Stimulated activated CD4-positive, alpha-beta T cell treated with anti-CD3 and anti-CD28 coated beads, Interleukin-1b, Interleukin-23, amount 100 ng/mL, for 1 hour (primary cell): ENCODE data around the gene RASSF3.
"Not testable (repeated sequence)": the region's sequence is repeated elsewhere in the genome, so short reads cannot be mapped to it uniquely, and the experiment has no call there.

ENCODE experiments used
- DNase-seq, 2 donors: peaks; one replicate each; pipeline ENCODE4 v3.0.0-alpha.2; 2020; ENCODE audit warnings: low read depth in 2 of 2

RASSF3 gene

GRCh38 chr12:64610079-64610659 lies at the start of gene RASSF3:
TSS of gene RASSF3 (plus strand) at chr12:64610495. CDS start at chr12:64610633, 138 bp downstream.
- DNase-seq: peak; percentile 43 to 47

GRCh38 chr12:64561302-64562136 lies 48.8 kb upstream of the RASSF3 start:
- no peak for DNase-seq

DNA sequence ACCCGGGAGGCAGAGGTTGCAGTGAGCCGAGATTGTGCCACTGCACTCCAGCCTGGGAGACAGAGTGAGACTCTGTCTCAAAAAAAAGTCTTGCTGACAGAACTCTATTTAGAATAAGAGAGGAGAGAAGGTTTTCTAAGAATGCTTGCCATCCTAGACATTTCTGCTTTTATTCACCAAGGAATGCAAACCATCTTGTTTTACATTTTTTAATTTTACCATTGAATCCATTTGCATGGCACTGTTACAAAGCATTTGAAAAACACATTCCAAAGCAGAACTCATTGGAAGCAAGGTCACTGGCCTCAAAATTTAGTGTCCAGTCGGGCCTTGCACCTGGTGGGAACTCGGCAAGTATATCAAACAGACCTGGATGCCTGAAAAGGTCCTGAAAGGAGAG lies 44.2 kb upstream of the RASSF3 start:
- DNase-seq: no peak

DNA sequence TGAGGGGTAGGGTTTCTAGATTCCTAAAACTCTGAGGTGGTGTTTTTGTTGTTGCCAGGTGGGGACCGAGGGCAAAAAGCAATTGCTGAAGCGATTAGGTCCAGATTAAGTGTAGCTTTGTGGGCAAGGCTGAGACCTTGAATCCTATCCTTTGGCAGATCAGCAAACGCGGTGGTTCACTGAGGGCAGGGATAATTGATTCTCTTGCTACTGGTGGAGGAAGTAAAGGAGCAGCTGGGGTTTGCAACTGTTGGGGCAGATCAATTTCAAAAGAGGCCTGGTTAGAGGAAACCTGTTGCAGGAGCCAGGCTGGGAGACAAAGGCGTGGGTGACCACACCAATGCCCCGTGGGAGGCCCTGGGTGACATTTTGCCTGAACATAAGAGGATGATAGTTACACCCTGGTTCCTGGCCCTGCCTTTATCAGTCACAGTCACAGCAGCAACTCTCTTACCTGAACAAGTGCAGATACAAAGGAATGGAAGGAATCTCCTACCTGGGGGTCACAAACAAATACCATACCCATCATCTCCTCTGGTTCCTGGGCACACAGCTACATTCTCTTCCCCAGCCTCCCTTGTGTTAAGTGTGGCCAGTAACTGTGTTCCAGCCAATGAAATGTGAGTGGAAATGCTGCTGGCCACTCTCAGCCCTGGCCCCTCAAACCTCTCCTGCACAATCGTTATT lies 43.3 kb upstream of the RASSF3 start:
- DNase-seq: no peak

DNA sequence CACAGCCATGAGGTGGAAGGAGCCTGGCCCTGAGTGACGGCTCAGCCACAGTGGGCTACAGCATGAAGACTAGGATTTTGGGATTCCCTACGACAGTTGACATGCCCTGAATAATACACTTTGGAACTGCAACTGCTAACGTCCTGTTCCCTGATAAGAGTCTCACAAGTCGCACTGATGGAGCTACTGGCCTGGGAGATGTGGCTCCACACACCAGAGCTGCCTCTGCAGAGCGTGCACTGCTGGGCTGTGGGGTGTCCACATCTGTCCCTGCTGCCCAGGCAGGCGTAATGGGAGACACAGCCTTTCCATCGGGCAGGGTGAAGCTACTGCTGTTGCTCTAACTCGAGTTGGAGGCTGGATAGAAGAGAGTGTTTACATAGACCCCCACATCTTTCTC lies 42.7 kb upstream of the RASSF3 start:
- no peak for DNase-seq

DNA sequence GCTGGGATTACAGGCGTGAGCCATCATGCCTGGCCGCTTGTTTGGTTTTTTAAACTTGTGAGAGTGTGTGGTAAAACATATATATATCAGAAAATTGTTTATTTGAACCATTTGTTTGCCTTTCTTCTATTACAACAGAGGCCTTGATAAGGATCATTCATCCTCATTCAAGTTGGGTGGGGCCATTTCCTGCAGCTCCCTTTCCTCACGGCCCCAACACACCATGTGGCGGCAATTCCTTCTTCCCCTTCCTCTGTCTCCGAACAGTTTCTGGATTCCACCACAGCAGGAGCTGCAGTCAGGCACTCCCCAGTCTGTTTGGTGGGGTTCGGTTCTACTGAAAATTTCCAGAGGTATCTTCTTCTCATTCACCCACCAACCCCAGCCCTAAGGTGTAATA lies 42.0 kb upstream of the RASSF3 start:
- DNase-seq: no peak

- no peak for DNase-seq
These were observed 40.2 kb upstream of the RASSF3 start for GRCh38 chr12:64569923-64570691.

DNA sequence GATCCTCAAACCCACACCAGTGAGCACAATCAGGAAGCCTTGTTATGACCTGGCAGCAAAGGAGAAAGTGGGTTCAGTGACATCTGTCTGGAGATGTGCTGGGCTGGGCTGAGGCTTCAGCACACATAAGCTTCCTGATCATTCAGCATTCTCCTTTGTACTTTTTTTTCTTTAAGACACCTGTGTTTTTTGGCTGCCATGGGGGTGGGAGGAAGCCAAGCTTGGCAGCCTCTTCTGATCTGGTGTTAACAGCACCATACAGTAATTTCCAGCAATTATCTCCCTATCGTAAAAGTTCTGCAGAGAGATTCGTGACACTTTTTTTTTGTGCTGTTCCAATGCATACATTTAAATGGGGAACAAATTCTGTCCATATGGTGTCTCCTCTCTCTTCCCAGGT lies 38.9 kb upstream of the RASSF3 start:
- no peak for DNase-seq

DNA sequence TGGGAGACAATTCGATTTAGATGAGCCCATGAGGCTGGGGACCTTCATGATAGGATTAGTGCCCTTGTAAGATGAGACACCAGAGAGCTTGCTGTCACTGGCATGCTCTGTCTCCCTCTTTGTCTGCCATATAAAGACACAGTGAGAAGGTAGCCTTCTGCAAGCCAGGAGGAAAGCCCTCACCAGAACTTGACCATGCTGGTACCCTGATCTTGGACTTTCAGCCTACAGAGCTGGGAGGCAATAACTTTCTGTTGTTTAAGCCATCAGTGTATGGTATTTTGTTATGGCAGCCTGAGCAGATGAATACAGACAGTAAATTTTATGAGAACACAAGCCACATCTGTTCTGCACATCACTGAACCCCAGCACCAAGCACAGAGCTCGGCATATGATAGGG lies 38.1 kb upstream of the RASSF3 start:
- DNase-seq: no peak

DNA sequence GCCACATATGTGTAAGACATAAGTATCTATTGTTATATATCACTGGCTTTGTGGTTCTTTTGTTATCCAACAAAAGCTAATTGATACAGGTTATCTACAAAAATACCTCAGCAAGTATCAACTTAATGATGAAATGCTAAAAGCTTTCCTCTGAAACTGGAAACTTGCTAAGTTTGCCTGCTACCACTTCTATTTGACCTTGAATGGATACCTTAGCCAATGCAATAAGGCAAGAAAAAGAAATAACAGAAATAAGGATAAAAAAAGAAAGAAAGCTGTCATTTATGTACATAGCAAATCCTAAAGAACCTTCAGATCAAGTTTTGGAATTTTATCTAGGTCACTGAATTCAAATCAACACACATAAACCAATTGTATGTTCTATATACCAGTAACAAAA lies 35.5 kb upstream of the RASSF3 start:
- DNase-seq: no peak

DNA sequence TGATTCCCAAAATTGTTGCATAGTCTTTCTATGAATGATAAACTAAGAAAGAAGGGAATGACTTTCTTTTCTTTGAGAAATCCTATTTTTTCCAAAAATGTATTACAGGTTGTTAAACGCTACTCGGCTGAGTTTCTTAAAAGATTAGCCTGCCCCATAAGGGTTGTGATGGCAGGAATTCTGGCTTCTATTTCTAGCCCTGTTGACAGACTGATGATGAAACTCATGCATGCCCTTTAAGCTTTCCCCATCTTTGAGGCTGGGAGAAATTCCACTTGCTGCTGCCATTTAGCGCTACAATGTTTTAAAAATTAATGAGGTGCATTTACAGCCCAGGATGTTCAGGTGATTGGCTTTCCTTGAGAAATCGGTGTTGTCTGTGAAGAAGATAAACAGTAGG lies 33.2 kb upstream of the RASSF3 start:
- no peak for DNase-seq

- no peak for DNase-seq
These were observed 31.7 kb upstream of the RASSF3 start for GRCh38 chr12:64578566-64578965.

DNA sequence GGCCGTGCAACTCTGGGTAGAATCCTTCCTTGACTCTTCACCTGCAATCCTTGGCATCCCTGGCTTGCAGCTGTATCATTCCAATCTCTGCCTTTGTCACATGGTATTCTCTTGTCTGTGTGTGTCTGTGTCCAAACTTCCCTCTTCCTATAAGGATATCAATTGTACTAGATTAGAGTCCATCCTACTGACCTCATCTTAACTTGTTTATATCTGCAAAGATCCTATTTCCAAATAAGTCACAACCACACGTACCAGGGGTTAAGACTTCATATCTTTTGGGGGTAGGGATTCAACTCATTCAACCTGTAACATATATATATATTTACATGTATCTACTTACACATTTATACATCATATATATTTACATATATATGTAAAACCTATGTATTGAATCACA lies 29.6 kb upstream of the RASSF3 start:
- no peak for DNase-seq

DNA sequence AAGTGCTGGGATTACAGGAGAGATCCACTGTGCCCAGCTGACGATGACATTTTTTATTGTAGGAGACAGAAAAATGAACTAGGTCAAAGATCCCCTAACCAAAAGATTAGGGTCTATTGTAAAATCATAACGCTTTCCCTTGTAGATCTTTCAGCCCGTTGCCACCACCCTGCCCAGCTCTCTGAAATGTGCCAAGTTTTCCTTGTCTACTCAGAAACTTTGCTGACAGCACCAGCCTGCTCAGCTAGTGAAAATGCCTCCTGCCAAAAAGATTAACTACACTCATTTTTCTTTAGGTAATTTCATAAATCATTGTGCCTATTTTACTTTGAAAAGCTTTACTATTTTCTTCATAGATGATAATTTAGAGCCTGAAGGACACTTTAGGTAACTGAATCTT lies 28.2 kb upstream of the RASSF3 start:
- DNase-seq: no peak

DNA sequence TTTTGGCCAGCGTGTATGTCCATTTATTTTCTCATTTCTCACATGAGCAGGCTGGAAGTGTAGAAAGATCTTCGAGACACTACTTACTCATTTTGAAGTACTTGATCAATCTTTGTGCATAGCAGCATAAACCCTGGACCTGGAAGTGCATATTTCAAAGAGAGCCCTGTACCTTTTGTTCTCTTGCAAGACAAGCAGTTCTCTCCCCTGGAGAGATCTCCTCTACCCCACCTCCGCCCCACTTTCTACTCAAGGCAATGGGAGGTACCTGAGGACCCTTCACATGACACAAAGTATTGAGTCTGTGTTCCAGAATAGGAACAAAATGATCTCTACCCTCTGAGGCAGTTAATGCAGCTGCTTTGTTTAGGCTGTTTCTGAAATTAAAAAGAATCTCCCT lies 27.4 kb upstream of the RASSF3 start:
- DNase-seq: no peak

DNA sequence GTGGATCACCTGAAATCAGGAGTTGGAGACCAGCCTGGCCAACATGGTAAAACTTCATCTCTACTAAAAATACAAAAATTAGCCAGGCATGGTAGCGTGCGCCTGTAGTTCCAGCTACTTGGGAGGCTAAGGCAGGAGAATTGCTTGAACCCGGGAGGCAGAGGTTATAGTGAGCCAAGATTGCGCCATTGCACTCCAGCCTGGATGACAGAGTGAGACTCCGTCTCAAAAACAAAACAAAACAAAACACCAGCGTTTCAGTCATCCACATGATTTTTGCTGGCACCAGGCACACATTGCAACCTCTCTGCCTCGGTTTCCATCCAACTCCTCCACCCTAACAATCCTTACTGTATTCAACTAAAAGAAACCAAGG lies 26.9 kb upstream of the RASSF3 start:
- DNase-seq: not testable (repeated sequence)

- no peak for DNase-seq
These were observed 26.4 kb upstream of the RASSF3 start for GRCh38 chr12:64583771-64584421.

- DNase-seq: no peak
These were observed 25.2 kb upstream of the RASSF3 start for GRCh38 chr12:64585104-64585503.

DNA sequence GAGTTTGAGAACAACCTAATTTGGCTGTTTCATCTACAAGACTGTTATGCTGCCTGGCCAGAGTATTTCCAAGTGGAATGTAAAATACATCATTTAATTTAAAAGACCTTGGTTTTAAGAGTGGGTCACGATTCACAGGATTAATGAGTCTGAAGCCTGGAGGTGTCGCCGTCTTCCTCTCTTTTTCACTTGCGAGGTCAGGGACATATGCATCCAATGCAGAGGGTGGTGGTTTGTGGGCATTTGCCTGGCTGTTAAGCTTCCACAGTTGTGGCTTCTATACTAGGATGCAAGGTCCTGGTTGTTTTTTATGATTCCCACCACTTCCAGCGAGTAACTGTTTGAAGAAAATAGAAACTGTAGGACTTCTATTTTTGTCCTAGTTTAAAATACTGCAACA lies 22.8 kb upstream of the RASSF3 start:
- no peak for DNase-seq

DNA sequence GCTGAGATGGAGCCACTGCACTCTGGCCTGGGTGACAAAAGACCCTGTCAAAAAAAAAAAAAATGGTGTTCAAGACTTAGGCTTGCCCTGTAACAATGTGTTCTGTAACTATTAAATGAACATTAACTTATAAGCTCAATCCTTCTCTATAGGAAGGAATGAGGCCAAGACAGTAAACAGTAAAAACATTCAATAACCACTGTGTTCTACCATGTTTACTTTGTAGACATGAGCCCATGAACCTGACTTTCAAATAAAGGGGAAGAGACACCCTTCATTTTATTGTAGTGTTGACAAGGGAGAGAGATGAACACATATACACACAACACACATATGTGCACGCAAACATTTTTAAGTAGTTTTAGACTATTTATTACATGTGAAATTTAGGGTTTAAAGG lies 20.1 kb upstream of the RASSF3 start:
- DNase-seq: no peak

- no peak for DNase-seq
These were observed 14.2 kb upstream of the RASSF3 start for GRCh38 chr12:64595863-64596793.
